IMR-90 (cell line): ENCODE results near the gene LRATD1. TPM values are rescaled to one million over a fixed set of nuclear protein-coding genes. Genes with fewer than 3 reads are reported as not detected.

Experiments used
- ATAC-seq: fragments of 200-7000 bp; cut with Tn5 transposase; 2 replicates; pipeline ENCODE4 v1.9.1; 2020; ENCODE audit warnings: low read depth, mild to moderate bottlenecking, moderate library complexity
- BruUV-seq: library from RNA; stranded (reverse); fragments of 400-500 nt; replicated peaks from 2 replicates; lab custom pipeline; 2021; lab: Mats Ljungman, UMichigan
- CTCF ChIA-PET: fragments of 300-600 bp; formaldehyde crosslinking; extraction: SDS; loops from one replicate; lab custom pipeline; 2021; ENCODE audit warnings: antibody characterized with exemption; lab: Yijun Ruan, JAX
- POLR2A ChIA-PET: fragments of 300-600 bp; sonication (Branson Sonifier 250); formaldehyde crosslinking; loops from one replicate; lab custom pipeline; 2022; ENCODE audit warnings: antibody characterized with exemption; ENCODE audit not compliant: unreplicated experiment; lab: Charles Lee
- DNase-seq: peaks from one replicate; pipeline ENCODE4 v3.0.0; 2013
- H2AFZ ChIP-seq: replicated peaks from 2 replicates; pipeline ENCODE3; 2013; ENCODE audit warnings: low read length, mild to moderate bottlenecking; ENCODE audit not compliant: poor library complexity
- H2AK5ac ChIP-seq: 2 replicates; pipeline ENCODE4 v1.6.1; 2013; ENCODE audit warnings: low read depth, low read length, inconsistent platforms
- H2AK9ac ChIP-seq: replicated peaks from 2 replicates; pipeline ENCODE3; 2013; ENCODE audit warnings: mild to moderate bottlenecking, low read depth, low read length, moderate library complexity; ENCODE audit not compliant: poor library complexity
- H2BK120ac ChIP-seq: 2 replicates; pipeline ENCODE4 v1.6.1; 2013; ENCODE audit warnings: low read depth, low read length, inconsistent platforms
- H2BK15ac ChIP-seq: 3 replicates; pipeline ENCODE4 v1.6.1; 2013; ENCODE audit warnings: low read depth, low read length, inconsistent platforms
- H2BK20ac ChIP-seq: 2 replicates; pipeline ENCODE4 v1.6.1; 2013; ENCODE audit warnings: low read depth, mild to moderate bottlenecking, inconsistent platforms, low read length, moderate library complexity
- H2BK5ac ChIP-seq: 2 replicates; pipeline ENCODE4 v1.6.1; 2013; ENCODE audit warnings: mild to moderate bottlenecking, low read depth, low read length, inconsistent platforms; ENCODE audit not compliant: poor library complexity, severe bottlenecking
- H3K14ac ChIP-seq: replicated peaks from 2 replicates; pipeline ENCODE4 v1.6.1; 2013; ENCODE audit warnings: low read depth, low read length, inconsistent platforms
- H3K18ac ChIP-seq: 2 replicates; pipeline ENCODE4 v1.6.1; 2013; ENCODE audit warnings: low read depth, low read length, control low read depth
- H3K23ac ChIP-seq: 2 replicates; pipeline ENCODE4 v1.6.1; 2013; ENCODE audit warnings: low read depth, low read length, inconsistent platforms
- H3K27ac ChIP-seq: 2 replicates; pipeline ENCODE4 v1.5.1; 2013; ENCODE audit warnings: mild to moderate bottlenecking, control low read depth, low read length; ENCODE audit not compliant: insufficient read depth
- H3K27me3 ChIP-seq: 2 replicates; pipeline ENCODE4 v1.6.1; 2013; ENCODE audit warnings: low read length; ENCODE audit not compliant: control insufficient read depth, insufficient read depth
- H3K36me3 ChIP-seq: 2 replicates; pipeline ENCODE4 v1.6.1; 2013; ENCODE audit warnings: low read length, mixed read lengths; ENCODE audit not compliant: control insufficient read depth, insufficient read depth
- H3K4ac ChIP-seq: 2 replicates; pipeline ENCODE4 v1.6.1; 2013; ENCODE audit warnings: low read depth, low read length, inconsistent platforms
- H3K4me1 ChIP-seq: 2 replicates; pipeline ENCODE4 v1.6.1; 2013; ENCODE audit warnings: low read length, mixed read lengths; ENCODE audit not compliant: control insufficient read depth, insufficient read depth
- H3K4me2 ChIP-seq: 2 replicates; pipeline ENCODE4 v1.6.1; 2013; ENCODE audit warnings: low read depth, mild to moderate bottlenecking, control low read depth, low read length, moderate library complexity
- H3K4me3 ChIP-seq: 2 replicates; pipeline ENCODE4 v1.5.1; 2013; ENCODE audit warnings: low read depth, mild to moderate bottlenecking, control low read depth, low read length, moderate library complexity; ENCODE audit not compliant: insufficient read depth
- H3K56ac ChIP-seq: 2 replicates; pipeline ENCODE4 v1.6.1; 2013; ENCODE audit warnings: low read length, inconsistent platforms; ENCODE audit not compliant: insufficient read depth; ENCODE audit errors: extremely low read depth
- H3K79me1 ChIP-seq, 2 experiments: 2 replicates each; pipeline ENCODE4 v1.6.1; 2013; ENCODE audit warnings: low read length in 2 of 2, inconsistent platforms in 1 of 2, low read depth in 1 of 2
- H3K9ac ChIP-seq: 2 replicates; pipeline ENCODE4 v1.6.1; 2013; ENCODE audit warnings: low read depth, low read length, control low read depth
- H3K9me1 ChIP-seq: 2 replicates; pipeline ENCODE4 v1.6.1; 2013; ENCODE audit warnings: low read length, inconsistent platforms; ENCODE audit not compliant: insufficient read depth
- H3K9me3 ChIP-seq: 2 replicates; pipeline ENCODE4 v1.6.1; 2013; ENCODE audit warnings: low read length; ENCODE audit not compliant: control insufficient read depth, insufficient read depth
- H4K20me1 ChIP-seq: 2 replicates; pipeline ENCODE4 v1.6.1; 2013; ENCODE audit warnings: low read length, inconsistent platforms; ENCODE audit not compliant: insufficient read depth
- H4K5ac ChIP-seq: 2 replicates; pipeline ENCODE4 v1.6.1; 2013; ENCODE audit warnings: mild to moderate bottlenecking, low read depth, low read length, control low read depth
- H4K8ac ChIP-seq, 2 experiments: 2 replicates each; pipeline ENCODE4 v1.6.1; 2013; ENCODE audit warnings: low read depth in 2 of 2, low read length in 2 of 2, control low read depth in 1 of 2, inconsistent platforms in 1 of 2
- H4K91ac ChIP-seq: 2 replicates; pipeline ENCODE4 v1.6.1; 2013; ENCODE audit warnings: low read depth, low read length, inconsistent platforms; ENCODE audit not compliant: insufficient read depth
- BHLHE40 ChIP-seq: fragments of 150-350 bp; IDR thresholded peaks from 2 replicates; pipeline ENCODE4 v1.6.1; 2016; ENCODE audit warnings: mild to moderate bottlenecking, low read depth, low read length
- CEBPB ChIP-seq: IDR thresholded peaks from 2 replicates; pipeline ENCODE4 v1.6.1; 2012; ENCODE audit warnings: low read depth, low read length, improper control_type of control experiment
- CHD1 ChIP-seq: IDR thresholded peaks from 2 replicates; pipeline ENCODE4 v1.6.1; 2012; ENCODE audit warnings: low read depth, low read length, improper control_type of control experiment
- ELK1 ChIP-seq: fragments of 150-350 bp; IDR thresholded peaks from 2 replicates; pipeline ENCODE4 v1.6.1; 2016; ENCODE audit warnings: low read depth, mild to moderate bottlenecking, low read length, moderate library complexity, borderline replicate concordance
- FOS ChIP-seq: fragments of 150-350 bp; IDR thresholded peaks from 2 replicates; pipeline ENCODE4 v1.6.1; 2016; ENCODE audit warnings: low read depth, low read length
- MAFK ChIP-seq: IDR thresholded peaks from 2 replicates; pipeline ENCODE4 v1.6.1; 2012; ENCODE audit warnings: low read depth, low read length, improper control_type of control experiment
- MAZ ChIP-seq: IDR thresholded peaks from 2 replicates; pipeline ENCODE4 v1.6.1; 2012; ENCODE audit warnings: low read depth, mild to moderate bottlenecking, low read length, improper control_type of control experiment, moderate library complexity, borderline replicate concordance
- MXI1 ChIP-seq: IDR thresholded peaks from 2 replicates; pipeline ENCODE4 v1.6.1; 2012; ENCODE audit warnings: low read depth, mild to moderate bottlenecking, low read length, moderate library complexity, borderline replicate concordance
- NFE2L2 ChIP-seq: fragments of 150-350 bp; IDR thresholded peaks from 2 replicates; pipeline ENCODE4 v1.6.1; 2016; ENCODE audit warnings: low read depth, mild to moderate bottlenecking, low read length
- POLR2A ChIP-seq: IDR thresholded peaks from 2 replicates; pipeline ENCODE4 v1.6.1; 2012; ENCODE audit warnings: mild to moderate bottlenecking, low read depth, low read length
- RAD21 ChIP-seq: IDR thresholded peaks from 2 replicates; pipeline ENCODE4 v1.6.1; 2012; ENCODE audit warnings: low read length, improper control_type of control experiment
- RCOR1 ChIP-seq: IDR thresholded peaks from 2 replicates; pipeline ENCODE4 v1.6.1; 2012; ENCODE audit warnings: mild to moderate bottlenecking, low read length, improper control_type of control experiment; ENCODE audit not compliant: insufficient replicate concordance
- RFX5 ChIP-seq: IDR thresholded peaks from 2 replicates; pipeline ENCODE4 v1.8.0; 2012; ENCODE audit warnings: low read depth, mild to moderate bottlenecking, low read length, moderate library complexity
- SMC3 ChIP-seq: fragments of 150-350 bp; IDR thresholded peaks from 2 replicates; pipeline ENCODE4 v1.6.1; 2016; ENCODE audit warnings: low read depth, mild to moderate bottlenecking, antibody characterized with exemption, low read length, moderate library complexity
- USF2 ChIP-seq: fragments of 150-350 bp; IDR thresholded peaks from 2 replicates; pipeline ENCODE4 v1.6.1; 2017; ENCODE audit warnings: mild to moderate bottlenecking, antibody characterized with exemption, low read length, low read depth
- WGBS, 2 experiments: methylation state at CpG; one replicate each; pipeline versions ENCODE4 v1.1.5 to v1.1.7; 2013; ENCODE audit warnings: missing lambda C conversion rate in 2 of 2; ENCODE audit not compliant: insufficient read length in 1 of 2; ENCODE audit errors: extremely low coverage in 2 of 2; 5-methylcytosine and 5-hydroxymethylcytosine counted together
- dilution Hi-C: fragments of 300-500 bp; cut with HindIII; formaldehyde crosslinking; loops from one replicate; pipeline ENCODE4 v1.14.3; 2018; ENCODE audit warnings: low sequenced_read_pairs; ENCODE audit not compliant: unreplicated experiment
- in situ Hi-C: fragments of 300-500 bp; cut with MboI; formaldehyde crosslinking; loops from 3 replicates; pipeline ENCODE4 v1.14.3; 2019; ENCODE audit warnings: low sequenced_read_pairs, inconsistent platforms, mixed read lengths
- intact Hi-C: fragments of 100-400 bp; cut with micrococcal nuclease; formaldehyde crosslinking; loops from 2 replicates; pipeline ENCODE4 v1.10.0; 2022
- polyA plus RNA-seq, 3 experiments: library from polyadenylated mRNA; depleted of rRNA; stranded (reverse); fragments of >200 nt; gene quantifications; 2 replicates each; pipeline ENCODE4 v1.2.3, GENCODE V29; 2012; ENCODE audit warnings: low replicate concordance in 1 of 3
- total RNA-seq: library from RNA; depleted of rRNA; stranded (reverse); fragments of >200 nt; gene quantifications from 2 replicates; pipeline ENCODE4 v1.2.3, GENCODE V29; 2012
- TF ChIP-seq, protein P1 (sequence below): conservative IDR thresholded peaks from 2 replicates; pipeline ENCODE4 v1.5.1; 2012; ENCODE audit warnings: mild to moderate bottlenecking, low read depth, low read length, improper control_type of control experiment

LRATD1 gene
- total and polyA plus RNA-seq, 2 of the 4 experiments (the other 2 are of a cell fraction) = 0.18 to 0.60 TPM

DNA sequence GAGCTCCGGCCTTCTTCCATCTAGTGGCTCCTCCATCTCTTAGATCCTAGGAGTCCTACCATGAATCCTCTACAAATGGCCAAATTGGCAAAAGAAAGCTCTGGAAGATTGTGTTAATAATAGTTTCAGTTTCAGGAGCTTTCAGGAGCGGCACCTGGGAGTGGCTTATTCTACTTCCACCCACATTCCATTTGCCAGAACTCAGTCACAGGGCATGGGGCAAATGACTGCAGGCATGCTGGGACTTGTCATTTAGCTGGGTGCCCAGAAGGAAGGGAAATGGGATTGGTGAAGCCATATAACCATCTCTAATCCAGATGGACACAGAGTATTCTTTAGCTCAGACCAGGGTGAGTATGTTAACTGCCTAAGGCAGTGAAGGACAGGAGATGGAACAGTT is 3.6 kb upstream of the LRATD1 start:
- Histone ChIP-seq H3K9ac (no peak overlapping the region), H3K36me3 (no peaks in the 10 kb centered on the region), H4K5ac (no peak overlapping the region), H2BK15ac (no peak overlapping the region), H3K4me3 (no peak overlapping the region), H3K9me3 (peaks cover 2% of the 10 kb centered on the region; the same call in 1 of the 2 replicates), H3K4me1 (no peaks in the 10 kb centered on the region), H3K4me2 (no peak overlapping the region), H3K18ac (no peak overlapping the region), H3K4ac (no peak overlapping the region), H3K23ac (no peak overlapping the region), H3K9me1 (no peaks in the 10 kb centered on the region), H3K27ac (no peak overlapping the region), H4K8ac (no peak overlapping the region), H2AFZ (no peak overlapping the region), H3K79me1 (no peaks in the 10 kb centered on the region), H2BK5ac (no peak overlapping the region), H3K56ac (no peak overlapping the region), H3K14ac (no peak overlapping the region), H2AK9ac (no peak overlapping the region), H2BK120ac (no peak overlapping the region), H2BK20ac (no peak overlapping the region), H3K27me3 (peaks cover 19% of the 10 kb centered on the region), H4K20me1 (no peaks in the 10 kb centered on the region), H2AK5ac (no peak overlapping the region), H4K91ac (no peak overlapping the region)
- no CpG with 5 or more reads among the region's 2 CpGs for WGBS, 2 experiments
- intact Hi-C loops (no loop called here), dilution Hi-C loops (no loop called here), in situ Hi-C loops (no loop called here)
- no peak for ATAC-seq
- DNase-seq = no peak
- ChIA-PET POLR2A (no interaction called here), CTCF (no interaction called here)
- BruUV-seq = no TSS peak
- TF ChIP-seq NFE2L2 (no peak), MXI1 (no peak), SMC3 (no peak), FOS (no peak), MAZ (no peak), USF2 (no peak), MAFK (no peak), CEBPB (no peak), RAD21 (no peak), ELK1 (no peak), POLR2A (no peak), BHLHE40 (no peak), CHD1 (no peak), RFX5 (no peak), RCOR1 (no peak)
- TF ChIP-seq, protein P1, sequence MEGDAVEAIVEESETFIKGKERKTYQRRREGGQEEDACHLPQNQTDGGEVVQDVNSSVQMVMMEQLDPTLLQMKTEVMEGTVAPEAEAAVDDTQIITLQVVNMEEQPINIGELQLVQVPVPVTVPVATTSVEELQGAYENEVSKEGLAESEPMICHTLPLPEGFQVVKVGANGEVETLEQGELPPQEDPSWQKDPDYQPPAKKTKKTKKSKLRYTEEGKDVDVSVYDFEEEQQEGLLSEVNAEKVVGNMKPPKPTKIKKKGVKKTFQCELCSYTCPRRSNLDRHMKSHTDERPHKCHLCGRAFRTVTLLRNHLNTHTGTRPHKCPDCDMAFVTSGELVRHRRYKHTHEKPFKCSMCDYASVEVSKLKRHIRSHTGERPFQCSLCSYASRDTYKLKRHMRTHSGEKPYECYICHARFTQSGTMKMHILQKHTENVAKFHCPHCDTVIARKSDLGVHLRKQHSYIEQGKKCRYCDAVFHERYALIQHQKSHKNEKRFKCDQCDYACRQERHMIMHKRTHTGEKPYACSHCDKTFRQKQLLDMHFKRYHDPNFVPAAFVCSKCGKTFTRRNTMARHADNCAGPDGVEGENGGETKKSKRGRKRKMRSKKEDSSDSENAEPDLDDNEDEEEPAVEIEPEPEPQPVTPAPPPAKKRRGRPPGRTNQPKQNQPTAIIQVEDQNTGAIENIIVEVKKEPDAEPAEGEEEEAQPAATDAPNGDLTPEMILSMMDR = no peak
